PFSK-1 (cell line): ENCODE data around the gene SPRYD7.

Experiments used
- FOXP2 ChIP-seq: optimal IDR thresholded peaks from 2 replicates; pipeline ENCODE3; 2011; ENCODE audit warnings: borderline replicate concordance, control low read depth, inconsistent platforms; ENCODE audit not compliant: insufficient read depth; ENCODE audit errors: extremely low read length, extremely low read depth
- POLR2AphosphoS5 ChIP-seq: IDR thresholded peaks from 2 replicates; pipeline ENCODE4 v1.6.1; 2012; ENCODE audit warnings: low read depth, mild to moderate bottlenecking, control low read depth, low read length, moderate library complexity
- SIN3A ChIP-seq: IDR thresholded peaks from 2 replicates; pipeline ENCODE4 v1.6.1; 2012; ENCODE audit warnings: mild to moderate bottlenecking, low read length, moderate library complexity, borderline replicate concordance; ENCODE audit not compliant: insufficient read depth
- TAF1 ChIP-seq: IDR thresholded peaks from 2 replicates; pipeline ENCODE4 v1.6.1; 2012; ENCODE audit warnings: low read length, control low read depth, borderline replicate concordance; ENCODE audit not compliant: insufficient read depth
- TF ChIP-seq, protein P1 (sequence below), 2 experiments: IDR thresholded peaks; 2 replicates each; pipeline versions ENCODE4 v1.6.1 to v1.8.0; 2011 to 2012; ENCODE audit warnings: low read depth in 2 of 2, low read length in 2 of 2, control low read depth in 1 of 2, inconsistent platforms in 1 of 2, mild to moderate bottlenecking in 1 of 2, moderate library complexity in 1 of 2; ENCODE audit not compliant: insufficient read depth in 1 of 2

DNA sequence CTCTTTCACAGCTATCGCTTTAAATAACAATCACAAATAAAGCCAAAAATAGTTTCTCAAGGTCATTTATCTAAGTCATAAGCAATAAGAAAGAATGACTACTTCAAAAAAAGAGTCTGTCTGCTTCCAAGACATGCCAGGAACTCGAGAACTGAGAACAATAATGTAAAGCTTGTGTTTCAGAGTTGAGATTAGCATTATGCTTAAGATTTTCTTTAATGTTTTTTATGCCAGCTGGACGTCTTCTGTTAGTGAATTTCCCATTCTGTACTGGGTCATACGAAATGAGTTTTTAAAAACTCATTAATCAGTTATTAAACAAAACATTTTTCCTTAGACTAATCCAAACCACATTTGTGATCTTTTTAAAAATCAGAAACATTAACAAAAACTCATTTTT, 3.2 kb upstream of the SPRYD7 start:
- TF ChIP-seq SIN3A: no peak
- no peak for TF ChIP-seq FOXP2
- no peak for TF ChIP-seq POLR2AphosphoS5
- no peak for TF ChIP-seq TAF1
- TF ChIP-seq, protein P1, sequence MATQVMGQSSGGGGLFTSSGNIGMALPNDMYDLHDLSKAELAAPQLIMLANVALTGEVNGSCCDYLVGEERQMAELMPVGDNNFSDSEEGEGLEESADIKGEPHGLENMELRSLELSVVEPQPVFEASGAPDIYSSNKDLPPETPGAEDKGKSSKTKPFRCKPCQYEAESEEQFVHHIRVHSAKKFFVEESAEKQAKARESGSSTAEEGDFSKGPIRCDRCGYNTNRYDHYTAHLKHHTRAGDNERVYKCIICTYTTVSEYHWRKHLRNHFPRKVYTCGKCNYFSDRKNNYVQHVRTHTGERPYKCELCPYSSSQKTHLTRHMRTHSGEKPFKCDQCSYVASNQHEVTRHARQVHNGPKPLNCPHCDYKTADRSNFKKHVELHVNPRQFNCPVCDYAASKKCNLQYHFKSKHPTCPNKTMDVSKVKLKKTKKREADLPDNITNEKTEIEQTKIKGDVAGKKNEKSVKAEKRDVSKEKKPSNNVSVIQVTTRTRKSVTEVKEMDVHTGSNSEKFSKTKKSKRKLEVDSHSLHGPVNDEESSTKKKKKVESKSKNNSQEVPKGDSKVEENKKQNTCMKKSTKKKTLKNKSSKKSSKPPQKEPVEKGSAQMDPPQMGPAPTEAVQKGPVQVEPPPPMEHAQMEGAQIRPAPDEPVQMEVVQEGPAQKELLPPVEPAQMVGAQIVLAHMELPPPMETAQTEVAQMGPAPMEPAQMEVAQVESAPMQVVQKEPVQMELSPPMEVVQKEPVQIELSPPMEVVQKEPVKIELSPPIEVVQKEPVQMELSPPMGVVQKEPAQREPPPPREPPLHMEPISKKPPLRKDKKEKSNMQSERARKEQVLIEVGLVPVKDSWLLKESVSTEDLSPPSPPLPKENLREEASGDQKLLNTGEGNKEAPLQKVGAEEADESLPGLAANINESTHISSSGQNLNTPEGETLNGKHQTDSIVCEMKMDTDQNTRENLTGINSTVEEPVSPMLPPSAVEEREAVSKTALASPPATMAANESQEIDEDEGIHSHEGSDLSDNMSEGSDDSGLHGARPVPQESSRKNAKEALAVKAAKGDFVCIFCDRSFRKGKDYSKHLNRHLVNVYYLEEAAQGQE (IDR thresholded peaks at IDR 0.05; ENCODE audit: insufficient read depth in 1 of 2, low read depth in 2 of 2, low read length in 2 of 2): no peak
